ENCODE measurements around the gene KNSTRN.

The KNSTRN gene

GRCh38 chr15:40424483-40425115 lies 42.1 kb downstream of the KNSTRN start:
- Histone ChIP-seq H3K27me3 (ENCODE audit: low read length) (no peaks in the 10 kb centered on the region), H3K36me3 (ENCODE audit: low read length) (no peaks in the 10 kb centered on the region), H3K27ac (ENCODE audit: low read depth, low read length) (no peak overlapping the region), H2AFZ (ENCODE audit: low read depth, low read length, severe bottlenecking) (no peak overlapping the region), H3K79me2 (ENCODE audit: insufficient read depth, low read length) (no peaks in the 10 kb centered on the region), H3F3A (ENCODE audit: insufficient read depth) (peaks cover 6% of the 10 kb centered on the region; the same call in 1 of the 2 replicates), H3K9me3 (ENCODE audit: insufficient read depth, low read length) (no peaks in the 10 kb centered on the region), H3K9ac (ENCODE audit: low read length) (no peak overlapping the region), H4K20me1 (ENCODE audit: low read depth, low read length) (no peaks in the 10 kb centered on the region), H3K4me3 (ENCODE audit: insufficient read depth, low read length, poor library complexity, severe bottlenecking) (no peak overlapping the region), H3K9me2 (replicated peaks; ENCODE audit: insufficient read depth, low read length) (no peaks in the 10 kb centered on the region), H3K4me2 (ENCODE audit: low read depth, low read length, poor library complexity, severe bottlenecking) (no peak overlapping the region)
- no peak for TF ChIP-seq EZH2phosphoT487 (conservative IDR thresholded peaks at IDR 0.05; ENCODE audit: low read length)
- TF ChIP-seq CTCF (IDR thresholded peaks at IDR 0.05; ENCODE audit: insufficient read depth, low read length, poor library complexity, severe bottlenecking), result no peak

- no peak overlapping the region for H2AFZ ChIP-seq (ENCODE audit: low read depth, low read length, severe bottlenecking)
- H3K4me2 ChIP-seq (ENCODE audit: low read depth, low read length, poor library complexity, severe bottlenecking), result no peak overlapping the region
- no peaks in the 10 kb centered on the region for H3K9me3 ChIP-seq (ENCODE audit: insufficient read depth, low read length)
- H3K27ac ChIP-seq (ENCODE audit: low read depth, low read length), result no peak overlapping the region
- H3K27me3 ChIP-seq (ENCODE audit: low read length), result no peaks in the 10 kb centered on the region
- TF ChIP-seq EZH2phosphoT487 (conservative IDR thresholded peaks at IDR 0.05; ENCODE audit: low read length), result no peak
- TF ChIP-seq CTCF (IDR thresholded peaks at IDR 0.05; ENCODE audit: insufficient read depth, low read length, poor library complexity, severe bottlenecking), result no peak
- H3K36me3 ChIP-seq (ENCODE audit: low read length), result no peaks in the 10 kb centered on the region
- no peak overlapping the region for H3K4me3 ChIP-seq (ENCODE audit: insufficient read depth, low read length, poor library complexity, severe bottlenecking)
- no peaks in the 10 kb centered on the region for H3K9me2 ChIP-seq (replicated peaks; ENCODE audit: insufficient read depth, low read length)
- no peaks in the 10 kb centered on the region for H3K79me2 ChIP-seq (ENCODE audit: insufficient read depth, low read length)
- H4K20me1 ChIP-seq (ENCODE audit: low read depth, low read length), result no peaks in the 10 kb centered on the region
- peaks cover 6% of the 10 kb centered on the region; the same call in 1 of the 2 replicates for H3F3A ChIP-seq (ENCODE audit: insufficient read depth)
- H3K9ac ChIP-seq (ENCODE audit: low read length), result no peak overlapping the region
These were observed 43.2 kb downstream of the KNSTRN start for GRCh38 chr15:40425681-40426080.

GRCh38 chr15:40427188-40427587 lies 44.7 kb downstream of the KNSTRN start:
- Histone ChIP-seq H3K4me2 (ENCODE audit: low read depth, low read length, poor library complexity, severe bottlenecking) (no peak overlapping the region), H3K9me3 (ENCODE audit: insufficient read depth, low read length) (no peaks in the 10 kb centered on the region), H3F3A (ENCODE audit: insufficient read depth) (no peaks in the 10 kb centered on the region), H3K79me2 (ENCODE audit: insufficient read depth, low read length) (no peaks in the 10 kb centered on the region), H2AFZ (ENCODE audit: low read depth, low read length, severe bottlenecking) (no peak overlapping the region), H3K36me3 (ENCODE audit: low read length) (no peaks in the 10 kb centered on the region), H4K20me1 (ENCODE audit: low read depth, low read length) (no peaks in the 10 kb centered on the region), H3K9me2 (replicated peaks; ENCODE audit: insufficient read depth, low read length) (no peaks in the 10 kb centered on the region), H3K9ac (ENCODE audit: low read length) (no peak overlapping the region), H3K27ac (ENCODE audit: low read depth, low read length) (no peak overlapping the region), H3K4me3 (ENCODE audit: insufficient read depth, low read length, poor library complexity, severe bottlenecking) (no peak overlapping the region), H3K27me3 (ENCODE audit: low read length) (no peaks in the 10 kb centered on the region)
- TF ChIP-seq EZH2phosphoT487 (conservative IDR thresholded peaks at IDR 0.05; ENCODE audit: low read length) (no peak), CTCF (IDR thresholded peaks at IDR 0.05; ENCODE audit: insufficient read depth, low read length, poor library complexity, severe bottlenecking) (no peak)
